HG03521 (cell line): ENCODE results near the gene NSF.
"Not testable (repeated sequence)": the region's sequence is repeated elsewhere in the genome, so short reads cannot be mapped to it uniquely, and the experiment has no call there.

Experiments
- ATAC-seq: cut with Tn5 transposase; IDR thresholded peaks from one replicate; pipeline ENCODE4 v1.9.1; 2021; ENCODE audit warnings: mild to moderate bottlenecking, moderate library complexity; ENCODE audit not compliant: unreplicated experiment

The NSF gene

DNA sequence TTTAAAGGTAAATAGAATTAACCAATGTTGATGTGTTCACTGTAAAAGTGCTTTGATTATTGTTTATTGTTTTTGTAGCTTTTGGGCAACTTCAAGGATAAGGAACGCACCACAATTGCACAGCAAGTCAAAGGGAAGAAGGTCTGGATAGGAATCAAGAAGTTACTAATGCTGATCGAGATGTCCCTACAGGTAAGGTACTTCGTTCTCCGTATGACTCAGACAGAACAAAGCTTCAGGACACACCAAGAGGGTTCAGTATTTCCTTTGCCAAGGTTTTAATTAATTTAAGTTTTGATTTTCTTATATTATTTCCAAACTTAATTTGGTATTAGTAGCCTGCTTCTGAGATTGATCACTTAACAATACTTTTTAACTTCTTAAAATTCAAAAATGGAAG is 161.0 kb downstream of the NSF start:
- no peak for ATAC-seq

GRCh38 chr17:46753776-46754175 is 163.3 kb downstream of the NSF start:
- no peak for ATAC-seq

GRCh38 chr17:46756081-46756735 is 165.7 kb downstream of the NSF start:
- no peak for ATAC-seq

GRCh38 chr17:46756861-46757260 is 166.4 kb downstream of the NSF start:
- ATAC-seq = no peak

GRCh38 chr17:46757588-46757987 is 167.1 kb downstream of the NSF start:
- ATAC-seq = not testable (repeated sequence)

DNA sequence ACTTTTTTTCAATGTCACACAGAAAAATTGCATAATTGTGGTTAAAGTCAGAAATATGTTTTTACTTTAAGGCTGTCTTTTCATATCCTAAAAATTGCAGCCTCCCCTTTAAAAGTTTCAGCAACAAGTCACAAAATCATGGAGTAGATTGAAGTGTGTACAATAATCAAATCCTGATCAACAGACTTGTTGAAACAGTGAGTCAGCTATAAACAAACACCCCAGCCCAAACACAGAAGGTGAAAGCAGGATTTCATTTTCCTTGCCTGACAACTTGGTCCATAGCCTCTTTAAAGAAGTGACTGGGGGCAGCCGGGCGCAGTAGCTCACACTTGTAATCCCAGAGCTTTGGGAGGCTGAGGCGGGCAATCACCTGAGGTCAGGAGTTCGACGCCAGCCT is 168.1 kb downstream of the NSF start:
- no peak for ATAC-seq

DNA sequence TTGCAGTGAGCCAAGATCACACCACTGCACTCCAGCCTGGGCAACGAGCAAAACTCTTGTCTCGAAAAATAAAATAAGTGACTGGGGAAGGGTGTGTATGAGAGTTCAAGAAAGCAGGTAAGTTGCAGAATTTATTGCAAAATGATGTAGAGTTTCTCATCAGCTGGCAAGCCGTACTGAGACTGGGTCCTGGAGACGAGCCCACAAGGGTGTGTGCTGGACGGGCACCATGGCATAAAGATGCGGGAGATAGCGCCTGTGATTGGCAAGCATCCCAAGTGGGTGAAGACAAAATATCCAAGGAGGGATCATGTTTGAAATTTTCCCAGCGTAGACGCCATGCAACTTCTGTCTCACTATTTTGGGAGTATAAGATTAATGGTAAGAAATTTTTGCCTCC is 168.7 kb downstream of the NSF start:
- ATAC-seq = no peak

DNA sequence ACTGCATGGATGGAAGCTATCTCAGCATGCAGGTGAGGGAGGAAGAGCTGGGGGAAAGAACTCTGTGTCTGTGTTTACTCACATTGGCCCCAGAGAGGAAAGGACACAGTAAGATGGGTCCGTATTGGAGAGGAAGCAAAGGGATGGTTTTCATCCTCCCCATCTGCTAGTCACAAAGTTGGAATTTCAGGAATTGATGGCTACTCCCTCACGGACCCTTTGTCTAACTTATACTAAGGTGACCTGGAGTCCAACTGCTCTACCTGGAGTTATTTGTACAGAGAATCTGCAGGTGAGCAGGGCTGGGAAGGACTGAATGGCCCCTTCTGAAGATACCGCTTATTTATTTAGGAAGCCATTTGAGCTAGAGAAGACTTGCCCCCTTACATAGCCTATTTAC is 172.9 kb downstream of the NSF start:
- no peak for ATAC-seq

- no peak for ATAC-seq
Measured at GRCh38 chr17:46764000-46764708, 173.7 kb downstream of the NSF start.

- ATAC-seq = no peak
Measured at GRCh38 chr17:46764709-46765401, 174.4 kb downstream of the NSF start.

DNA sequence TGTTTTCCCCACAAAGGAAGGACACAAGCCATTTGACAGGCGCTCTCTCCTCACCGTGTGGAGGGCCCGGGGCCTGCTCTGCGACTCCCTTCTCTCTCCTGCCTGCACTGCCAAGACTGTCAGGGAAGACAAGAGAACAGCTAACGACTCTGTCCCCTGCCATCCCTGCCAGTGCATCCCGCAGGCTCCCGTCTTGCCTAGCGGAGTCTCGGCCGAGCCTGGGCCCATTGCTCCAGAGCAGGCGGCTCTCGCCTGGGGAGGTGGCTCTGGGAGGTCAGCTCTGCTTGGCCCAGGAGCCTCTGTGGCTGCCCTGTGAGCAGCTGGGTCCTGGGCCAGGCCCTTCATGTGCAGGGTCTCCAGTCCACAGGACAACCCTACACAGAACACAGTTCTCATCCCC is 175.0 kb downstream of the NSF start:
- ATAC-seq = no peak

GRCh38 chr17:46766493-46767491 is 176.3 kb downstream of the NSF start:
- ATAC-seq = no peak

GRCh38 chr17:46768540-46768870 is 178.0 kb downstream of the NSF start:
- no peak for ATAC-seq

GRCh38 chr17:46768896-46769295 is 178.4 kb downstream of the NSF start:
- ATAC-seq = not testable (repeated sequence)

DNA sequence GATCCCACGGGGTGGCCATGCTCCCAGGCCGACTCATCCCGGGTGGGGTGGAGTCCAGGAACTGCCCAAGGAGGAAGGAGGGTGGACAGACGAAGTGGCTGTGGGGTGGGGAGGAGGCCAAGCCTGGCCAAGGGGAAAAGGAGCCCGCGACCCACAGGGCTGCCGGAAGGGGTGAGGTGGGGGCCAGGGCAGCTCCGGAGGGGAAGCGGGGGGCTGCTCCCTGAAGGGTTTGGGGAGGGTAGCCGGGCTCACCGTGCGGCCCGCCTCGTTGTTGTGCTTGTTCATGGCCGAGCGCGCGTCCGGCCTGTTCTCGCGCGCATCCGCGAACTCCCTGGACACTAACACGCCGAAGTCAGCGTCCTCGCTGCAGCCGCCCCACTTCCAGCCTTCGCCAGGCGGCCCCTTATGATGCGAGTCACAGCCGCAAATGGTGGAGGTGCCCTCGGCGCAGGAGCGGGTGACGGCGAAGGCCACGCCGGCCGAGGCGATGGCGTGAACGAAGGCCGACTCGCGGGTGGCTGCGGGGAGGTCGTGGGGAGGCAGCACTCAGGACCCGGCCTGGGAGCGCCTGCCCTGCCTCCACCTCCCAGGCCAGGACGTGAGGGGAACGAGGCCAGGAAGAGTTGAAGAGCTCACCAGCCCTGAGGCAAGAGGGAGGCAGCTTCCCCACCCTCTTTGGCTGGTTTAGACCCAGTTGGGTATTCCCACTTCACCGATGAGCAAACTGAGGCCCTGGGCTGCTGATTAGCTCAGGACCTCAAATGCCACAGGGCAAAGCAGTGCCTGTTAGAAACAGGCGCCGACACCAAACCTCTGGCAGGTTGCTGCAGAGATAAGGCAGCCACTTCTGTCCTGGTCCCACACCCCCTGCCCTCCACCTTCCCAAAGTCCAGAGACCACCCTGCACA is 179.3 kb downstream of the NSF start:
- ATAC-seq = no peak

DNA sequence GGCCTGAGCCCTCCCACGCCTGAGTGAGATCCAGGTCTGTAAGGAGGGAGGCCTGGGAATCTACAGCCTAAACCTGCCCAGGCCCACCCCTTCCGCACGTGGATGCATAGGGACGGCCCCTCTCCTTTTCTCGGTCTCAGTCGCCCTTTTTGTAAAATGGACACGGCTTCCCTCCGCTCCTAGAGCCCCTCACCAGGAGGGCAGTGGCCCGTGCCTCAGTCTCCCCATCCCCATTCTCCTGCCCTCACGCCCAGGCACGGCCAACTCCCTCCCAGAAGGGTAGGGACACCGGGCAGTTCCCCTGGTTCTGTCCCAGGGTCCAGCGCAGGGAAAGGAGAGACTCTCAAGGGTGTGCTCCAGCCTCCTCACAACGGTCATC is 180.0 kb downstream of the NSF start:
- no peak for ATAC-seq

GRCh38 chr17:46770818-46771560 is 180.5 kb downstream of the NSF start:
- ATAC-seq = no peak

DNA sequence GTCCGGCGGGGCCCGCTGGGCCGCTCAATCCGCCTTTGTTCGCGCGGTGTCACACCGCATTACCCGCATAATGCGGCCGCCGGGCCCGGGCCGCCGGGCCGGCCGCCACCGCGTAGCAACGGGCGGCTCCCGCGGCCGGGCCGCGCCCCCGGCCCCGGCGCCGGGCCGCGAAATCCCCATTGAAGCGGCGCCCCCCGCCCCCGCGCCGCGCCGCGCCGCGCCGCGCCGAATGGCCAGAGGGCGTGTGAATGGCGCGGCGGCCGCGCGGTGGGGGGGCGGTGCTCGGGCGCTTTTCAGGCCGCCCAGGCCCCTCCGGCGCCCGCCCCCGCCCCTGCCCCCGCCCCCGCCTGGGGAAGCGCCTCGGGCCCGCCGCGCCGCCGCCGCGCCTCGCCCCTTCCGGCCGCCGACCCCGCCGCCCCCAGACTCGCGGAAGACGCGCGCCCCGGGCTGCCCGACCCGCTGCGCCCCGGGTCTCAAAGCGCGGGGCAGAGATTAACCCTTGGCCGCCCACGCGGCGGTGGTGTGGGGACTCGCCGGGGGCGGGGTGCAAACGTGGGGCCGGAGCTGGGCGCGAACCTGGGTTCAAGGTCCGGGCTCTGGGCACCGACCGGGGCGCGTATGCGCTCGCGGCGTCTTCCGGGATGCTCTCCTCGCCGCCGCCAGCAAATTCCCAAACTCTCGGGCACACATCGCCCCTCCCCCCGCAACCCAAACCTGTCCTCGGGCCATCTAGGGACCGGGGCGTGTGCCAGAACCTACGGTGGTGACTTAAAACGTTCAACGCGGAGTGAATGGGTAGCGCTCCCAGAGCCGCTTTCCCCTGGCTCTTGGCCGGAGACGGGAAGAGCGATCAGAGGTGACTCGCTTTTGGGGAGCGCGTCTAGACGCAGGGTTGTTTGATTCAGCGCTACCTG is 181.3 kb downstream of the NSF start:
- no peak for ATAC-seq
